Mesothelial cell of epicardium (in vitro differentiated cells): ENCODE results near the gene SCNN1B. TPM values are rescaled to one million over a fixed set of nuclear protein-coding genes. Genes with fewer than 3 reads are reported as not detected.
"Not testable (repeated sequence)": the region's sequence is repeated elsewhere in the genome, so short reads cannot be mapped to it uniquely, and the experiment has no call there.

ENCODE experiments used
- DNase-seq, 2 experiments: peaks; one replicate each; pipeline ENCODE4 v3.0.0; 2021; ENCODE audit warnings: low spot score in 2 of 2; ENCODE audit not compliant: unreplicated experiment in 2 of 2
- H3K27ac Mint-ChIP-seq: 2 replicates; pipeline ENCODE4 v1.8.0; 2021; ENCODE audit warnings: mixed read lengths
- H3K27me3 Mint-ChIP-seq: 2 replicates; pipeline ENCODE4 v1.8.0; 2021; ENCODE audit warnings: low read depth, mixed read lengths
- H3K36me3 Mint-ChIP-seq: 2 replicates; pipeline ENCODE4 v1.8.0; 2021; ENCODE audit warnings: mixed read lengths
- H3K4me1 Mint-ChIP-seq: 2 replicates; pipeline ENCODE4 v1.8.0; 2021; ENCODE audit warnings: mixed read lengths
- H3K4me3 Mint-ChIP-seq: 2 replicates; pipeline ENCODE4 v1.8.0; 2021; ENCODE audit warnings: mild to moderate bottlenecking, moderate library complexity, mixed read lengths
- H3K9me3 Mint-ChIP-seq: 2 replicates; pipeline ENCODE4 v1.8.0; 2021; ENCODE audit warnings: mixed read lengths
- CTCF ChIP-seq: fragments of 200-600 bp; sonication (generic); IDR thresholded peaks from one replicate; pipeline ENCODE4 v1.5.0; 2021; ENCODE audit warnings: antibody characterized with exemption; ENCODE audit not compliant: unreplicated experiment
- total RNA-seq: library from RNA; stranded (reverse); gene quantifications from 3 replicates; pipeline ENCODE4 v1.2.1, GENCODE V29; 2021

Gene SCNN1B
- total RNA-seq, 1 donor from 2014 or later, result not detected

- H3K36me3 Mint-ChIP-seq, result no peaks in the 10 kb centered on the region
- no peak overlapping the region for H3K27ac Mint-ChIP-seq
- no peaks in the 10 kb centered on the region for H3K9me3 Mint-ChIP-seq
- DNase-seq, result no peak
- TF ChIP-seq CTCF, result no peak
- no peaks in the 10 kb centered on the region for H3K4me1 Mint-ChIP-seq
- no peak overlapping the region for H3K4me3 Mint-ChIP-seq
- H3K27me3 Mint-ChIP-seq, result peaks cover 3% of the 10 kb centered on the region
Measured at GRCh38 chr16:23362460-23363317, 60.6 kb downstream of the SCNN1B start.

- H3K27ac Mint-ChIP-seq, result no peak overlapping the region
- H3K9me3 Mint-ChIP-seq, result no peaks in the 10 kb centered on the region
- H3K4me3 Mint-ChIP-seq, result no peak overlapping the region
- H3K27me3 Mint-ChIP-seq, result peaks cover 11% of the 10 kb centered on the region
- TF ChIP-seq CTCF, result no peak
- no peak for DNase-seq
- H3K36me3 Mint-ChIP-seq, result no peaks in the 10 kb centered on the region
- H3K4me1 Mint-ChIP-seq, result no peaks in the 10 kb centered on the region
Measured at GRCh38 chr16:23365602-23366240, 63.6 kb downstream of the SCNN1B start.

GRCh38 chr16:23366341-23366740, 64.2 kb downstream of the SCNN1B start:
- H3K9me3 Mint-ChIP-seq, DNase-seq, H3K4me3 Mint-ChIP-seq, H3K36me3 Mint-ChIP-seq, H3K27ac Mint-ChIP-seq, H3K4me1 Mint-ChIP-seq: not testable (repeated sequence)
- H3K27me3 Mint-ChIP-seq, result peaks cover 13% of the 10 kb centered on the region

GRCh38 chr16:23367564-23367963, 65.5 kb downstream of the SCNN1B start:
- Mint-ChIP-seq H3K27me3 (peaks cover 10% of the 10 kb centered on the region), H3K36me3 (no peaks in the 10 kb centered on the region), H3K4me1 (no peaks in the 10 kb centered on the region), H3K27ac (no peak overlapping the region), H3K4me3 (no peak overlapping the region), H3K9me3 (no peaks in the 10 kb centered on the region)
- TF ChIP-seq CTCF, result no peak
- DNase-seq, result no peak

GRCh38 chr16:23367988-23368387, 65.9 kb downstream of the SCNN1B start:
- no peak for TF ChIP-seq CTCF
- no peaks in the 10 kb centered on the region for H3K4me1 Mint-ChIP-seq
- H3K27ac Mint-ChIP-seq, result no peak overlapping the region
- no peaks in the 10 kb centered on the region for H3K36me3 Mint-ChIP-seq
- DNase-seq, result no peak
- H3K27me3 Mint-ChIP-seq, result peaks cover 10% of the 10 kb centered on the region
- H3K9me3 Mint-ChIP-seq, result no peaks in the 10 kb centered on the region
- no peak overlapping the region for H3K4me3 Mint-ChIP-seq

- Mint-ChIP-seq H3K4me1 (no peaks in the 10 kb centered on the region), H3K9me3 (no peaks in the 10 kb centered on the region), H3K27ac (no peak overlapping the region), H3K4me3 (no peak overlapping the region), H3K27me3 (peaks cover 11% of the 10 kb centered on the region), H3K36me3 (no peaks in the 10 kb centered on the region)
- no peak for TF ChIP-seq CTCF
- DNase-seq, result no peak
Measured at GRCh38 chr16:23368469-23368868, 66.4 kb downstream of the SCNN1B start.
